CD4-positive, CD25-positive, alpha-beta regulatory T cell (primary cell): ENCODE data around the gene CLRN1. TPM values are rescaled to one million over a fixed set of nuclear protein-coding genes. Genes with fewer than 3 reads are reported as not detected.

Experiments
- ATAC-seq, 2 donors: fragments of 150-1000 bp; cut with Tn5 transposase; one replicate each; pipeline ENCODE4 v1.10.0; 2021; ENCODE audit warnings: low read depth in 2 of 2, moderate number of reproducible peaks in 2 of 2, moderate library complexity in 1 of 2
- DNase-seq, 3 donors: peaks; one replicate each; pipeline versions ENCODE4 v3.0.0 to v3.0.0-alpha.2; 2012 to 2022; ENCODE audit warnings: mixed read lengths in 1 of 3
- H3K27ac ChIP-seq: one replicate; pipeline ENCODE4 v1.7.0; 2013; ENCODE audit warnings: mild to moderate bottlenecking, low read length; ENCODE audit not compliant: insufficient read depth, poor library complexity, severe bottlenecking
- H3K27me3 ChIP-seq: one replicate; pipeline ENCODE4 v1.7.0; 2013; ENCODE audit warnings: low read length; ENCODE audit not compliant: control insufficient read depth, insufficient read depth
- H3K36me3 ChIP-seq: one replicate; pipeline ENCODE4 v1.7.0; 2013; ENCODE audit warnings: mild to moderate bottlenecking, low read length, moderate library complexity; ENCODE audit not compliant: control insufficient read depth, insufficient read depth
- H3K4me1 ChIP-seq: 2 replicates; pipeline ENCODE4 v1.7.0; 2013; ENCODE audit warnings: mild to moderate bottlenecking, low read length; ENCODE audit not compliant: insufficient read depth, control insufficient read depth, poor library complexity, severe bottlenecking
- H3K4me3 ChIP-seq: one replicate; pipeline ENCODE4 v1.7.0; 2013; ENCODE audit warnings: low read depth, mild to moderate bottlenecking, low read length, moderate library complexity
- H3K9me3 ChIP-seq, 2 experiments: 1 replicate in 1 of 2; 2 replicates in 1 of 2; pipeline ENCODE4 v1.7.0; 2013; ENCODE audit warnings: low read length in 2 of 2, mild to moderate bottlenecking in 1 of 2, moderate library complexity in 1 of 2; ENCODE audit not compliant: control insufficient read depth in 2 of 2
- H3K27ac Mint-ChIP-seq, 3 donors: one replicate each; pipeline ENCODE4 v1.8.0; 2020 to 2022; ENCODE audit warnings: mild to moderate bottlenecking in 3 of 3, mixed read lengths in 3 of 3, moderate library complexity in 2 of 3
- H3K27me3 Mint-ChIP-seq: one replicate; pipeline ENCODE4 v1.8.0; 2022; ENCODE audit warnings: mild to moderate bottlenecking, mixed read lengths
- H3K36me3 Mint-ChIP-seq: one replicate; pipeline ENCODE4 v1.8.0; 2020; ENCODE audit warnings: mixed read lengths
- H3K4me1 Mint-ChIP-seq, 4 donors: one replicate each; pipeline ENCODE4 v1.8.0; 2020 to 2022; ENCODE audit warnings: mixed read lengths in 4 of 4, mild to moderate bottlenecking in 1 of 4
- H3K4me3 Mint-ChIP-seq, 4 donors: one replicate each; pipeline ENCODE4 v1.8.0; 2020 to 2022; ENCODE audit warnings: mild to moderate bottlenecking in 4 of 4, mixed read lengths in 4 of 4, moderate library complexity in 3 of 4
- H3K9me3 Mint-ChIP-seq, 7 donors: one replicate each; pipeline ENCODE4 v1.8.0; 2020 to 2022; ENCODE audit warnings: mixed read lengths in 7 of 7, mild to moderate bottlenecking in 3 of 7, moderate library complexity in 2 of 7
- polyA plus RNA-seq, 4 donors: library from polyadenylated mRNA; unstranded; fragments of 300-500 nt; fragmentation: Illumina TruSeq; gene quantifications; one replicate each; pipeline ENCODE4 v1.2.3, GENCODE V29; 2021
- total RNA-seq: library from RNA; stranded (reverse); gene quantifications from one replicate; pipeline ENCODE4 v1.2.3, GENCODE V29; 2022

The CLRN1 gene
- total and polyA plus RNA-seq, 5 donors from 2014 or later = not detected

DNA sequence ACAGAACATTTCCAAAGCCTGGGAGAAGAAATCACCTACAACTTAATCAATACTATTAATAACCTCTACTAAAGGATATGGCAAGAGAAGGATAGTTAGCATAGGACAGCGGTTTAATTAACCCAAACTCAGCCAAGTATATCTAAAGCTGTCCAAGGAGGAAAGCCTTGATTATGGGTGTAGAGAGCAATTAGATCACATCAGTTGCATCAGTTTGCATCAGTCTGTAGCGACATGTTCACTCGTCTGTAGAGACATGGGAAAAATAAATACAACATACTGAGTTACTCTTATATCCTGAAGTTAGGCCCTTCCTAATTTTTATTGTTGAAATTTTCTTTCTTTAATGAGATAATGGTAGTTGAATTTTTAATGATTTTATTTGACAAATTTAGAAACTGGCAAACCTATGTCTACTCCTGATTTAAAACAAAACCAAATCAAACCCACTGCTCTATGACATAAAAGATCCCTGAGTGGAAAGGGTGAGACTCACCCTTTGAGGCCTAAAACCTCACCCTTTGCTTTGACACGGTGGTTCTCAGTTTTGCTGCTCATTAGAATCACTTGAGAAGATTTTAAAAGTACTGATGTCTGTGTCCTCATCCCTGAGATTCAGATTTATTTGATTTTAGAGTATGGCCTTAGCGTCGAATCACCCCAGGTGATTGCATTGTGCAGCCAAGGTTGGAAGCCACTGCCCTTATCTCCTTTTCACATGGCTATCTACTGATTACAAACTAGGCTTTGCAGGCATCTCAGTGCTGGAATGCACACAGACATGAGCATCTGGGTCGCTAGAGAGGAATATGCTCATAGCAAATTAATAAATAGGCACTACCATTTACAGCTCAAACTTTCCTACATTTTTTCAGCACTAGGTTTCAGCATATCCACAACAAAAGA is 2.8 kb upstream of the CLRN1 start:
- no peaks in the 10 kb centered on the region for H3K36me3 ChIP-seq
- H3K4me1 Mint-ChIP-seq = peaks cover 0 to 3% (median 0%) of the 10 kb centered on the region in 4 donors
- no peak overlapping the region for H3K4me3 ChIP-seq
- H3K27me3 Mint-ChIP-seq = peaks cover 12% of the 10 kb centered on the region
- ATAC-seq (no peak), DNase-seq (no peak)
- no peaks in the 10 kb centered on the region for H3K4me1 ChIP-seq
- no peak overlapping the region for H3K27ac Mint-ChIP-seq
- H3K4me3 Mint-ChIP-seq = no peak overlapping the region
- peaks cover 0 to 1% (median 0%) of the 10 kb centered on the region in 7 donors for H3K9me3 Mint-ChIP-seq
- peaks cover 3% of the 10 kb centered on the region for H3K27me3 ChIP-seq
- no peaks in the 10 kb centered on the region for H3K36me3 Mint-ChIP-seq
- H3K9me3 ChIP-seq = no peaks in the 10 kb centered on the region
- H3K27ac ChIP-seq = no peak overlapping the region

DNA sequence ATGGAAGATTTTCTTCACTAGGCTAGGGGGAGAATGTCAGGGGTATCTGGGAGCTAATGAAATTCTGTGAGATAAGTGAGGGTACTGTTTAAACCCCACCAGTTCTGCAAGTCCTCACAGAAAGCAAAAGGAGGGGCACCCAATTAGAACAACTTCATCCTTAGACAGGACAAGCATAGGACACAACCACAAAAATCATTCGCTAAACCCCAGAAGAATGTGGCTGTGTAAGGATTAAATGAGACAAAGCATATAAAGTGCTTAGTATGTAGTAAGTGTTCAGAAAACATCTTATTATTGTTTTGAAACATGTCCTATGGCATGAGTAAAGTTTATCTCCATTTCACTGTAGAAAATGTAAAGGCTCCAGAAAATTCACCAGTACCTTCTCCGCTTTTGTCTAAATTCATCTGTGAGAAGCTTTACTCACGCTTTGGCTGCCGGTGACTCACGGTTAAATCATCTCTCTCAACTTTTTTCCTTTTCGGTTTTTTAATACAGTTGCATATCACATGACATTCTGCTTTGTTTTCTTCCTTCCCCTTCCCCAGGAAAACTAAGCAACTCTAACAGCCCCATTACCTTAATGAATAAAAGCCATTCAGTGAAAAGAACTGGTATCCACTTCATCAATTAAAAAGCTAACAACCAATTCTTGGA is 1.7 kb downstream of the CLRN1 start:
- Histone ChIP-seq H3K4me1 (no peaks in the 10 kb centered on the region), H3K27ac (no peak overlapping the region), H3K4me3 (no peak overlapping the region), H3K36me3 (no peaks in the 10 kb centered on the region), H3K27me3 (no peaks in the 10 kb centered on the region), H3K9me3 (no peaks in the 10 kb centered on the region)
- no peaks in the 10 kb centered on the region for H3K36me3 Mint-ChIP-seq
- H3K9me3 Mint-ChIP-seq = peaks cover 0 to 1% (median 0%) of the 10 kb centered on the region in 7 donors
- DNase-seq (no peak), ATAC-seq (no peak)
- H3K4me3 Mint-ChIP-seq = no peak overlapping the region
- peaks cover 14% of the 10 kb centered on the region for H3K27me3 Mint-ChIP-seq
- no peak overlapping the region for H3K27ac Mint-ChIP-seq
- H3K4me1 Mint-ChIP-seq = peaks cover 0 to 3% (median 0%) of the 10 kb centered on the region in 4 donors

DNA sequence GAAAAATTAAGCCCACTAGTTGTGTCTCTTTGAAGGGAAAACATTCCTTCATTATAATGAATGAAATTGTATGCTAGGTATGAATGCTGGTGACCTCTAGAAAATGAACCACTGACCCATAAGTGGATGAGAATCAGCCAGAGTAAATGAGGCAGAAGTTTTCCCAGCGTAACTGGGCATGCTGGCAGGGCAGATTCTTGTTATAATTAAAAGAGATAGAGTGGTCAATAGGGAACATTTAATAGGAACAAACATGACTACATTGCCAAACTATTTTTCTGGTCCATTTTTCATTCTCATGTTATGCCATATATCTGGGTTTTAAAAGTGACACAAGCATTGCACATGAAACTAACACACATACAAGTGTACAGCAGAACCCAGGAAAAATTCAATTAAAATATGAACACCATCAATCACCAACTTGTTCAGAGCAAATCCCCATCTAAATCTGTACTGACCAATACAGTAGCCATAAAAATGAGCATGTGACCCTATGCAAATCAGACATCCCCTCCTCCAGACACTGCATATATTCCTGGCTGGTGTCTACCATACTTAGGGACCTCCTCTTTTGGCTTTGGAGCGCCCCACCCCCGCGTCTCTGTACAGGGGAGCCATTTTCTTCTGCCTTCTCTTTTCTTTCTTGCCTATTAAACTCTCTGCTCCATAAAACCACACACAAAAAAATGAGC is 4.0 kb downstream of the CLRN1 start:
- H3K9me3 ChIP-seq = no peaks in the 10 kb centered on the region
- no peaks in the 10 kb centered on the region for H3K36me3 ChIP-seq
- no peak overlapping the region for H3K27ac Mint-ChIP-seq
- DNase-seq = no peak
- no peak for ATAC-seq
- no peaks in the 10 kb centered on the region for H3K4me1 ChIP-seq
- no peak overlapping the region for H3K27ac ChIP-seq
- H3K27me3 ChIP-seq = no peaks in the 10 kb centered on the region
- peaks cover 19% of the 10 kb centered on the region for H3K27me3 Mint-ChIP-seq
- no peak overlapping the region for H3K4me3 ChIP-seq
- H3K4me1 Mint-ChIP-seq = no peaks in the 10 kb centered on the region
- no peaks in the 10 kb centered on the region for H3K36me3 Mint-ChIP-seq
- H3K4me3 Mint-ChIP-seq = no peak overlapping the region
- H3K9me3 Mint-ChIP-seq = peaks cover 0 to 2% (median 0%) of the 10 kb centered on the region in 7 donors

DNA sequence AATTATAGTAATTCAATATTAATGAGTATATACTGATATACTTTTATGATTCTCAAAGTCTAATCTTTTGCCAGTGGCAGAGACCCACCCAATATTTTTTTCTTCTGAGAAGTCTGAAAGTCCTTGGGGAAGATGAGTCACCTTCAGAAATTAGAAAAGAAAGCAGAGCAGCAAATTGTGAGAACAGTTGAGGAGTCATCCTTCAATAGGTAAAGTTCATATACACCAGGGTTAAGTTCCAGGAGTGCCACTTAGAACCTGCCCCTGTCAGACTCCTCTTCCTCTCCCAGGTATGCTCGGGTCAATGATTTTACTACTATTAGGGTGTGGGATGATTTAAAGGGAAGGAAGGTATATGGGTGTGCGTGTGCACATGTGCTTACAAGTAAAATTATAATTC is 7.1 kb downstream of the CLRN1 start:
- Histone ChIP-seq H3K27ac (no peak overlapping the region), H3K9me3 (no peaks in the 10 kb centered on the region), H3K4me3 (no peak overlapping the region), H3K36me3 (no peaks in the 10 kb centered on the region), H3K27me3 (peaks cover 4% of the 10 kb centered on the region), H3K4me1 (no peaks in the 10 kb centered on the region)
- H3K36me3 Mint-ChIP-seq = no peaks in the 10 kb centered on the region
- peaks cover 23% of the 10 kb centered on the region for H3K27me3 Mint-ChIP-seq
- no peaks in the 10 kb centered on the region for H3K4me1 Mint-ChIP-seq
- H3K9me3 Mint-ChIP-seq = peaks cover 0 to 4% (median 0%) of the 10 kb centered on the region in 7 donors
- DNase-seq = no peak
- H3K27ac Mint-ChIP-seq = no peak overlapping the region
- no peak for ATAC-seq
- no peak overlapping the region for H3K4me3 Mint-ChIP-seq

DNA sequence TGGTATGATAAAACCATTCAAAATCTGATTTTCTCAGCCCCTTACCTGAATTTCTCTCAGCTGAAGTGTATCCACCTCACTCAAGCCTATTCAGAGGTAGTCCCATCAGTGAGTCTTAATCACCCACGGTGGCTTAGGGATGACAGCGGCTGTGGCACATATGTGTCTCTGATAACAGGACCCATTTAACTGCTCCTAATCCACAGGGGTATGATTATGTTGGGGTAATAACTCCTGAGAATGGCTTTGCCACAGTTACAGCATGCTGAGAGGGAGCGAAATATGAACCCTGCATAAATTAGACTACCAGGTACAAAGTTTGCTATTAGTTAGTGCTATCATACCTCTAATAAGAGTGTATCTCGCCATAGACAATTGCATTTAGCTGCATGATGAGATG is 10.6 kb downstream of the CLRN1 start:
- no peak for ATAC-seq
- Mint-ChIP-seq H3K4me3 (no peak overlapping the region), H3K27ac (no peak overlapping the region), H3K36me3 (no peaks in the 10 kb centered on the region), H3K9me3 (peaks cover 0 to 6% (median 0%) of the 10 kb centered on the region in 7 donors), H3K27me3 (peaks cover 30% of the 10 kb centered on the region), H3K4me1 (no peaks in the 10 kb centered on the region)
- Histone ChIP-seq H3K27me3 (peaks cover 11% of the 10 kb centered on the region), H3K27ac (no peak overlapping the region), H3K4me3 (no peak overlapping the region), H3K9me3 (no peaks in the 10 kb centered on the region), H3K4me1 (no peaks in the 10 kb centered on the region), H3K36me3 (no peaks in the 10 kb centered on the region)
- DNase-seq = no peak

DNA sequence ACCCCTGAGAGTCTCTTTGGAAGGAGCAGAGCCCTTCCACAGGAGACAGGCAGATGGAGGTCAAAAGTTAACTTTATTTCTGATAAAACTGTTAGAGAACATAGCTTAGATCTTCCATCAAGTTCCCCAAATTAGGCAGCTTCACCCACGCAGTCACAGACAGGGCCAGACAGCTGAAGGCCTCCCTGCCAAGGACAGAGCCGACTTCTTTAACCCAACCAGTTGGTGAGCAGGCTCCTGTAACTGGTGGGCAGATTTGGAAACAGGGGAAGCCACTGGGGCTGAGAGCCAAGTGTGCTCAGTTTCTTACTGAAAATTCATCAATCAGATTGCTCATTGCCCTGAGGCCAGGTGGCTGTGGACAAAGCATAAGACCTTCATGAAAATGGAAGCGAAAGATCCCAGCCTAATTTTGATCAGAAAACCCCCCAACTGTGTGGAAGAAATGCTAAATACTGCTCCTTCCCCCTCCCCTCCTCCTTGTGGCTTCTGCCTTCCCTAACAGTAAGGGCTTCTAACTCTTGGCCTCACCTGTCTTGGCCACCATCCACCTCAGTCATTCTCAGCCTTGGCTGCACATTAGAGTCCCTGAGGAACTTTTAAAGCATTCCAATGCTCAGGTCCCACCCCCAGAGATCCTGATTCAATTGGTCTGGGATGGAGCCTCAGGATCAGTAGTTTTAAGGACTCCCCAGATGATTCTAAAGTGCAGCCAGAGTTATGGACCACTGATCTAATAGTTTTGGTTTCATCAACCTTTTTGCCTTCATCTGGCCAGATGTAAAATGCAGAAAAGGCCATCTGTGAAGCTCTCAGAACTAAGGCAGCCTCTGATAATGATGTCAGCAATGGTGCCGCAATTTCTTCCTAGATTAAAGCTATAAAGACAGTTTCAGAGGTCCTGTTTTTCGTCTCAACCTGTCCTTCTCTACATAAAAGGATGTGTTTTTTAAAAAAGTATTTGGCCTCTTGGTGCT is 11.5 kb downstream of the CLRN1 start:
- Histone ChIP-seq H3K4me3 (no peak overlapping the region), H3K27ac (no peak overlapping the region), H3K36me3 (no peaks in the 10 kb centered on the region), H3K9me3 (no peaks in the 10 kb centered on the region), H3K4me1 (no peaks in the 10 kb centered on the region), H3K27me3 (peaks cover 11% of the 10 kb centered on the region)
- Mint-ChIP-seq H3K4me1 (no peaks in the 10 kb centered on the region), H3K4me3 (no peak overlapping the region), H3K27ac (no peak overlapping the region), H3K27me3 (peaks cover 32% of the 10 kb centered on the region), H3K36me3 (no peaks in the 10 kb centered on the region), H3K9me3 (peaks cover 0 to 6% (median 0%) of the 10 kb centered on the region in 7 donors)
- ATAC-seq = no peak
- no peak for DNase-seq

DNA sequence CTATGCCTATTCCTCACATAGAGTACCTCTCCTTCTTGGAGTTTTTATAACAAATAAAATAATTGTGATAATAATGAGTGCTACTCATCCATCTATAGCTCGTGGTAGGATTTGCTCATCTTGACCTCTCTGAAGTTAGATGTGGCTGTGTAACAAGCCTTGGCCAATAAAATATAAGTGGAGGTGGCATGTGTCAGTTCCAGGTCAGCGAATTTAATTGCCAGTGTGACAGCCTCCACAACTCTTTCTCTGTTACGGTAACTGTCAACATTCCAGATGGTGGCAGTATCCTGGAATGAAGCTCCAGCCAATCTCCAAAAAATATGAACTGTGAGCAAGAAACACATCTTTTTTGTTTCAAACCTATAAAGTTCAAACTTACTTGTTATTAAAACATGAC is 13.8 kb downstream of the CLRN1 start:
- H3K36me3 Mint-ChIP-seq = no peaks in the 10 kb centered on the region
- H3K4me3 Mint-ChIP-seq = no peak overlapping the region
- ATAC-seq (no peak), DNase-seq (no peak)
- no peak overlapping the region for H3K4me3 ChIP-seq
- H3K27ac ChIP-seq = no peak overlapping the region
- no peaks in the 10 kb centered on the region for H3K36me3 ChIP-seq
- H3K27ac Mint-ChIP-seq = no peak overlapping the region
- H3K4me1 Mint-ChIP-seq = no peaks in the 10 kb centered on the region
- H3K9me3 Mint-ChIP-seq = peaks cover 0 to 4% (median 0%) of the 10 kb centered on the region in 7 donors
- no peaks in the 10 kb centered on the region for H3K9me3 ChIP-seq
- H3K27me3 ChIP-seq = peaks cover 11% of the 10 kb centered on the region
- H3K4me1 ChIP-seq = no peaks in the 10 kb centered on the region
- H3K27me3 Mint-ChIP-seq = peaks cover 30% of the 10 kb centered on the region
